ENCODE data around the gene STYXL2. TPM values are rescaled to one million over a fixed set of nuclear protein-coding genes. Genes with fewer than 3 reads are reported as not detected.

Gene STYXL2
- polyA plus RNA-seq, 1 donor (not counting 4 experiments of a cell fraction or from before 2014, with no cell fraction given) = not detected

DNA sequence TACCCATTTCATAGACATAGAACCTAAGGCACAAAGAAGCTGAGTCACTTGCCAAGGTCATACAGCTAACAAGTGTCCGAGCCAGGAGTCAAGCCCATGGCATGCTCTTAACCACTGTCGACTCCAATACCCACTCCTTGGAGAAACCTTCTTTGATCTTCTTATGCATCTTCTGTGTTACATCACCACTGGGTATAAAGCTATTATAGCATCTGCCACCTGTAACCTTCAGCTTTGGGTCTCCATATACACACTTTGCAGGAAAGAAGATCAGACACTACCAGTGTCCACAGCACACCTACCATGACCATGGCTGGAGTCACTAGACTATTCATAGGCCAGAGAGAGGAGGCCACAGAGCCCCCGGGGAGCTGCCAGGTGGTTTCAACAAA lies 32.8 kb upstream of the STYXL2 start:
- no peaks in the 10 kb centered on the region for H3K9me1 ChIP-seq (ENCODE audit: control insufficient read depth, extremely low read depth, insufficient read depth, low read length)
- no peaks in the 10 kb centered on the region for H3K9me3 ChIP-seq (ENCODE audit: control insufficient read depth, low read depth, low read length)
- H3K4me2 ChIP-seq (ENCODE audit: control insufficient read depth, extremely low read depth, insufficient read depth, low read depth, low read length) = no peak overlapping the region
- peaks cover 6% of the 10 kb centered on the region for H3K4me1 ChIP-seq (ENCODE audit: control insufficient read depth, extremely low read depth, insufficient read depth, low read length)
- H3K79me2 ChIP-seq (ENCODE audit: control insufficient read depth, insufficient read depth, low read length) = no peaks in the 10 kb centered on the region
- DNase-seq (ENCODE audit: low read depth, low spot score) = no peak
- H3K27ac ChIP-seq (ENCODE audit: control insufficient read depth, insufficient read depth, low read length) = no peak overlapping the region
- TF ChIP-seq, protein P1, sequence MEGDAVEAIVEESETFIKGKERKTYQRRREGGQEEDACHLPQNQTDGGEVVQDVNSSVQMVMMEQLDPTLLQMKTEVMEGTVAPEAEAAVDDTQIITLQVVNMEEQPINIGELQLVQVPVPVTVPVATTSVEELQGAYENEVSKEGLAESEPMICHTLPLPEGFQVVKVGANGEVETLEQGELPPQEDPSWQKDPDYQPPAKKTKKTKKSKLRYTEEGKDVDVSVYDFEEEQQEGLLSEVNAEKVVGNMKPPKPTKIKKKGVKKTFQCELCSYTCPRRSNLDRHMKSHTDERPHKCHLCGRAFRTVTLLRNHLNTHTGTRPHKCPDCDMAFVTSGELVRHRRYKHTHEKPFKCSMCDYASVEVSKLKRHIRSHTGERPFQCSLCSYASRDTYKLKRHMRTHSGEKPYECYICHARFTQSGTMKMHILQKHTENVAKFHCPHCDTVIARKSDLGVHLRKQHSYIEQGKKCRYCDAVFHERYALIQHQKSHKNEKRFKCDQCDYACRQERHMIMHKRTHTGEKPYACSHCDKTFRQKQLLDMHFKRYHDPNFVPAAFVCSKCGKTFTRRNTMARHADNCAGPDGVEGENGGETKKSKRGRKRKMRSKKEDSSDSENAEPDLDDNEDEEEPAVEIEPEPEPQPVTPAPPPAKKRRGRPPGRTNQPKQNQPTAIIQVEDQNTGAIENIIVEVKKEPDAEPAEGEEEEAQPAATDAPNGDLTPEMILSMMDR (optimal IDR thresholded peaks at IDR 0.05 in 1 of 3, IDR thresholded peaks at IDR 0.05 in 1 of 3, conservative IDR thresholded peaks at IDR 0.05 in 1 of 3; ENCODE audit: extremely low read depth in 1 of 3, insufficient read depth in 2 of 3, low read length in 3 of 3) = no peak
- no peaks in the 10 kb centered on the region for H3K27me3 ChIP-seq (ENCODE audit: control insufficient read depth, extremely low read depth, insufficient read depth, low read length)
- dilution Hi-C loops (cut with MboI; ENCODE audit: extremely low pct_ligation_motif_present, low sequenced_read_pairs) = loop anchor here (25.0 kb wide), 2 partner anchors 199 to 451 kb away; partner anchors contain the start of gene CD247
- no peak overlapping the region for H2AFZ ChIP-seq (ENCODE audit: control insufficient read depth, low read length)
- no peaks in the 10 kb centered on the region for H3K36me3 ChIP-seq (ENCODE audit: control insufficient read depth in 2 of 2, extremely low read depth in 1 of 2, insufficient read depth in 2 of 2, low read length in 2 of 2)
- no peak overlapping the region for H3K4me3 ChIP-seq (ENCODE audit: control insufficient read depth in 2 of 3, extremely low read depth in 1 of 3, insufficient read depth in 2 of 3, low read depth in 1 of 3, low read length in 3 of 3)
- FAIRE-seq = no peak
- H3K9ac ChIP-seq (ENCODE audit: control insufficient read depth, extremely low read depth, insufficient read depth, low read length) = no peak overlapping the region
- H4K20me1 ChIP-seq (ENCODE audit: control insufficient read depth, extremely low read depth, insufficient read depth, low read length) = no peaks in the 10 kb centered on the region

DNA sequence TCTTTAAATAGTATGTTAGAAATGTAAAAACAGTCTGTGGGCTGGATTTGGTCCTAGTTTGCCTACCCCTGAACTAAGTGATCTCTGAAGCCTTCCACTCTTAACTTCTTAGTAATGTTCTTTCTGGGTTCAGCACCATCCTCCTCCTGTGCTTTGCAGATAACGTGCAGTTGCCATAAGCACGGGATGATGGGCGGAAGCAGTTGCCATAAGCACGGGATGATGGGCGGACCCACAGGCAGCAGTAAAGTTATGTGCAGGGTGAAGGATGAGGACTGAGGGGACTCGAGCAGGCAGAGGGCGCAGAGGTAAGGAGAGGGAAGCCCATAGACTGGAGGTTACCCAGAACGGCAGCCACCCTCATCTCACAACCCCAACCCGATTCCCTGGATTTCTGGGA lies 29.3 kb upstream of the STYXL2 start:
- dilution Hi-C loops (cut with MboI; ENCODE audit: extremely low pct_ligation_motif_present, low sequenced_read_pairs) = loop anchor here (25.0 kb wide), 2 partner anchors 202 to 448 kb away; partner anchors contain the start of gene CD247
- Histone ChIP-seq H3K27me3 (ENCODE audit: control insufficient read depth, extremely low read depth, insufficient read depth, low read length) (no peaks in the 10 kb centered on the region), H3K4me2 (ENCODE audit: control insufficient read depth, extremely low read depth, insufficient read depth, low read depth, low read length) (no peak overlapping the region), H2AFZ (ENCODE audit: control insufficient read depth, low read length) (no peak overlapping the region), H3K79me2 (ENCODE audit: control insufficient read depth, insufficient read depth, low read length) (no peaks in the 10 kb centered on the region), H3K9me1 (ENCODE audit: control insufficient read depth, extremely low read depth, insufficient read depth, low read length) (no peaks in the 10 kb centered on the region), H3K27ac (ENCODE audit: control insufficient read depth, insufficient read depth, low read length) (no peak overlapping the region), H3K9me3 (ENCODE audit: control insufficient read depth, low read depth, low read length) (no peaks in the 10 kb centered on the region), H3K4me1 (ENCODE audit: control insufficient read depth, extremely low read depth, insufficient read depth, low read length) (no peaks in the 10 kb centered on the region), H3K4me3 (ENCODE audit: control insufficient read depth in 2 of 3, extremely low read depth in 1 of 3, insufficient read depth in 2 of 3, low read depth in 1 of 3, low read length in 3 of 3) (no peak overlapping the region), H4K20me1 (ENCODE audit: control insufficient read depth, extremely low read depth, insufficient read depth, low read length) (no peaks in the 10 kb centered on the region), H3K9ac (ENCODE audit: control insufficient read depth, extremely low read depth, insufficient read depth, low read length) (no peak overlapping the region), H3K36me3 (ENCODE audit: control insufficient read depth in 2 of 2, extremely low read depth in 1 of 2, insufficient read depth in 2 of 2, low read length in 2 of 2) (no peaks in the 10 kb centered on the region)
- no peak for FAIRE-seq
- TF ChIP-seq, protein P1 (optimal IDR thresholded peaks at IDR 0.05 in 1 of 3, IDR thresholded peaks at IDR 0.05 in 1 of 3, conservative IDR thresholded peaks at IDR 0.05 in 1 of 3; ENCODE audit: extremely low read depth in 1 of 3, insufficient read depth in 2 of 3, low read length in 3 of 3) = no peak
- no peak for TF ChIP-seq EZH2 (IDR thresholded peaks at IDR 0.05; ENCODE audit: low read length)
- DNase-seq (ENCODE audit: low read depth, low spot score) = no peak

Data from keratinocyte (primary cell).